ENCODE data around the gene GGNBP2. TPM values are rescaled to one million over a fixed set of nuclear protein-coding genes. Genes with fewer than 3 reads are reported as not detected.

The GGNBP2 gene
- total and polyA plus RNA-seq, 2 of the 8 experiments (the other 6 are each of a cell fraction or from before 2014, with no cell fraction given) = 29.2 to 35.8 TPM

GRCh38 chr17:36544044-36544306 lies 744 bp upstream of the GGNBP2 start (continued):
- TF ChIP-seq KDM4A (IDR thresholded peaks at IDR 0.05; ENCODE audit: low read depth, low read length, severe bottlenecking) = no peak
